GM18502 (cell line): Measurements from ENCODE around the gene LIME1.

Source experiments
- ATAC-seq: cut with Tn5 transposase; IDR thresholded peaks from one replicate; pipeline ENCODE4 v1.9.1; 2021; ENCODE audit warnings: mild to moderate bottlenecking; ENCODE audit not compliant: unreplicated experiment, poor library complexity

LIME1 gene

GRCh38 chr20:63787749-63788148 lies 51.3 kb downstream of the LIME1 start:
- ATAC-seq, result no peak
